SK-N-MC (cell line): ENCODE data around the gene ZNF407.

ENCODE experiments used
- EZH2 ChIP-seq: fragments of 200-600 bp; sonication (generic); IDR thresholded peaks from one replicate; pipeline ENCODE4 v1.6.1; 2017; ENCODE audit warnings: antibody characterized with exemption
- FOXP2 ChIP-seq: optimal IDR thresholded peaks from 2 replicates; pipeline ENCODE3; 2011; ENCODE audit warnings: mild to moderate bottlenecking, moderate library complexity; ENCODE audit not compliant: insufficient read depth; ENCODE audit errors: extremely low read length, control extremely low read depth
- POLR2AphosphoS5 ChIP-seq: IDR thresholded peaks from 2 replicates; pipeline ENCODE4 v1.6.1; 2012; ENCODE audit warnings: mild to moderate bottlenecking, low read depth, low read length, borderline replicate concordance

DNA sequence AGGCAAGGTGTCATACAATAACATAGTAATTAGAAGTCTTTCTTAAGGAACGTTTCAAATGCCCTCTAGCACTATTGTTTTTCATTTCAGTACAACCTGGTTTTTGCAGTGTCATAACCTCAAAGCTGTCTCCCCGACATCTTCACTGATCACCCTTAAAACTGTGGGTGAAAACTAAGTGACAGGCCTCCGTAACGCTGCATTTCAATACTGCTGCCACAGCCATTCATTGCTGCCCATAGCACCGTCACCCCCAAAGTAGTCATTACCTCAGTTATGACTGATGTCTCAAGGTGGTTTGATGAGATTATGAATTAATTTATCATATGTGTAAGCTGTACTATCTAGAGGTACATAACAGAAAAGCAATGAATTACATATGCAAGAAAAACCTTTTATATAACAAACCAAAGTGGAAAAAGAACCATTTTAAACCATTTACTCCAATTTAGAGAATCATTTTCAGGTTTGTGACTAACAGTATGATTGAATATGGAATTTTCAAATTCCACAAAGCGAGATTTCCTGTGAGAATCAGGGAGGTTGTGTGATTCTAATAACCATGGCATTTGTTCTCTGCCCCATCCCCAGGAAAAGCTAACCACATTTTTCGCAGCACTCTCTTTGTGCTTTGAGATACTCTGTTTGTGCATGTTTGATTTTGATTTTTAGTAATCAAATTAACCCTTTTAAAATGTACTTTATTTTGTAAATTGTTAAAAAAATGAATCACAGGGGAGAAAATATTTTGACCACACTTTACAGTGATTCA lies 348.3 kb downstream of the ZNF407 start:
- no peak for TF ChIP-seq POLR2AphosphoS5
- TF ChIP-seq EZH2: no peak
- TF ChIP-seq FOXP2: no peak
